ENCODE data around the gene LSM14A. TPM values are rescaled to one million over a fixed set of nuclear protein-coding genes. Genes with fewer than 3 reads are reported as not detected.

Gene LSM14A
- total and polyA plus RNA-seq, 9 of the 15 experiments (the other 6 are each of a cell fraction or from before 2014, with no cell fraction given): 19.5 to 150 (median 95.1) TPM

DNA sequence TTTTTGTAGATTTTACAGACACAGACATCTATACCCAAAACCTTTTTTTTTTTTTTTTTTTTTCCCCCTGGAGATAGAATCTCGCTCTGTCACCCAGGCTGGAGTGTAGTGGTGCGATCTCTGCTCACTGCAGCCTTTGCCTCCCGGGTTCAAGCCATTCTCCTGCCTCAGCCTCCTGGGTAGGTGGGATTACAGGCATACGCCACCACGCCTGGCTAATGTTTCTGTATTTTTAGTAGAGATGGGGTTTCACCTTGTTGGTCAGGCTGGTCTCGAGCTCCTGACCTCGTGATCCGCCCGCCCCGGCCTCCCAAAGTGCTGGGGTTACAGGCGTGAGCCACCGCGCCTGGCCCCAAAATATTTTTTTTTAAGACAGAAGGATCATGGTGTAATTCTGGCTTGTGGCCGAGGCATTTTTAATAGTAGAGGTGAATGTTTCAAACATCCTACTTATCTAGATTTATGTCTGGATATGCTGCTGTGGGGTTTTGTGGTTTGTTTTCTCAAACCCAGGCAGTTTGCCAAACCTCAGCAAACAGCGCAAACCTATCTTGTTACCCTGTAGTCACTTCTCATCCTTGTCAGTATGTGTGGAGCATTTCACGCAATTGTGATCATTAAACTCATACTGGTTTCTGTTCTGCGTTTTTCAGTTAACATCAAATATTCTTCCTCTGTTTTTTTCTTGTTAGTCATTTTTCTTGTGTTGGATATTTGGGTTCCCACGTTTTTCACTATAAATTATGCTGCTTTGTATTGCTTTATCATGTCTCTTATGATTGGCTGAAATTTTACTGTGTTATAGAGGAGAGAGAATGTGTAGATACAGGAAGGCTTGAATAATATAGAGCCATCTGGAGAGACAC, 45.9 kb downstream of the LSM14A start (continued):
- 0 out of 4 replicates have a peak, but pooled peaks of 1 of the 2 experiments have one; percentile 31 for TF ChIP-seq ETV6 (IDR thresholded peaks at IDR 0.05; ENCODE audit: borderline replicate concordance in 1 of 2, low read depth in 2 of 2, low read length in 1 of 2)
- no peak for TF ChIP-seq ETV6 (CRISPR knock-in tag; IDR thresholded peaks at IDR 0.05; ENCODE audit: borderline replicate concordance)
- TF ChIP-seq CSDE1 (IDR thresholded peaks at IDR 0.05): no peak
- TF ChIP-seq EP300 (IDR thresholded peaks at IDR 0.05; ENCODE audit: low read length): peak; percentile 60
- TF ChIP-seq CREM (IDR thresholded peaks at IDR 0.05; ENCODE audit: low read depth): peak; percentile 36; the same call in 1 of the 2 replicates
- TF ChIP-seq TRIM24 (IDR thresholded peaks at IDR 0.05): no peak
- TF ChIP-seq POLR2H (tag; IDR thresholded peaks at IDR 0.05; ENCODE audit: low read depth): peak; percentile 20; the same call in 1 of the 2 replicates
- peak; percentile 81 to 86 for TF ChIP-seq KDM1A (IDR thresholded peaks at IDR 0.05)
- TF ChIP-seq TEAD1 (CRISPR knock-in tag; IDR thresholded peaks at IDR 0.05): peak in 1 of 2 experiments; percentile 48; a peak in 1 of 4 replicates
- 0 out of 2 replicates have a peak, but pooled peaks have one; percentile 48 for TF ChIP-seq SMARCC2 (IDR thresholded peaks at IDR 0.05; ENCODE audit: low read depth)
- TF ChIP-seq ZNF121 (CRISPR knock-in tag; conservative IDR thresholded peaks at IDR 0.05): no peak
- TF ChIP-seq ZBTB40 (IDR thresholded peaks at IDR 0.05): no peak
- no peak for TF ChIP-seq ZBTB40 (CRISPR knock-in tag; IDR thresholded peaks at IDR 0.05)
- no peak for TF ChIP-seq ZNF253 (CRISPR knock-in tag; conservative IDR thresholded peaks at IDR 0.05)
- TF ChIP-seq TGIF2 (CRISPR knock-in tag; IDR thresholded peaks at IDR 0.05): no peak
- peak in 1 of 2 experiments; percentile 53; a peak in 1 of 4 replicates for TF ChIP-seq HDAC1 (IDR thresholded peaks at IDR 0.05)
- peak; percentile 38; the same call in 1 of the 2 replicates for TF ChIP-seq ATF7 (IDR thresholded peaks at IDR 0.05)
- TF ChIP-seq TEAD4 (IDR thresholded peaks at IDR 0.05; ENCODE audit: low read length): peak; percentile 61
- TF ChIP-seq TEAD4 (CRISPR knock-in tag; IDR thresholded peaks at IDR 0.05; ENCODE audit: borderline replicate concordance): no peak
- TF ChIP-seq SOX6 (IDR thresholded peaks at IDR 0.05): peak; percentile 67; the same call in 1 of the 2 replicates
- TF ChIP-seq CBFA2T3 (IDR thresholded peaks at IDR 0.05): peak; percentile 53

Data from K562 (cell line).